SK-N-SH (cell line): ENCODE measurements around the gene MUC20.
"Not testable (repeated sequence)": the region's sequence is repeated elsewhere in the genome, so short reads cannot be mapped to it uniquely, and the experiment has no call there.

Source experiments
- FOXM1 ChIP-seq: IDR thresholded peaks from 2 replicates; pipeline ENCODE4 v1.4.0; 2012; ENCODE audit warnings: low read depth, mild to moderate bottlenecking
- GABPA ChIP-seq: IDR thresholded peaks from 2 replicates; pipeline ENCODE4 v1.4.0; 2012; ENCODE audit warnings: low read depth, mild to moderate bottlenecking
- JUND ChIP-seq: IDR thresholded peaks from 2 replicates; pipeline ENCODE4 v1.4.0; 2012
- NRF1 ChIP-seq: IDR thresholded peaks from 2 replicates; pipeline ENCODE4 v1.6.1; 2012; ENCODE audit warnings: low read depth, mild to moderate bottlenecking, low read length
- POLR2AphosphoS5 ChIP-seq: IDR thresholded peaks from 2 replicates; pipeline ENCODE4 v1.6.1; 2012; ENCODE audit warnings: low read depth, low read length
- RFX5 ChIP-seq: IDR thresholded peaks from 2 replicates; pipeline ENCODE4 v1.6.1; 2012; ENCODE audit warnings: mild to moderate bottlenecking, improper control_type of control experiment, low read length
- SMC3 ChIP-seq: IDR thresholded peaks from 2 replicates; pipeline ENCODE4 v1.6.1; 2012; ENCODE audit warnings: low read depth, low read length, improper control_type of control experiment
- TEAD4 ChIP-seq: IDR thresholded peaks from 2 replicates; pipeline ENCODE4 v1.4.0; 2012; ENCODE audit warnings: mild to moderate bottlenecking, borderline replicate concordance; ENCODE audit not compliant: insufficient read depth
- TF ChIP-seq, protein P1 (sequence below): fragments of 200-600 bp; sonication (generic); IDR thresholded peaks from 2 replicates; pipeline ENCODE4 v1.6.1; 2017; ENCODE audit warnings: antibody characterized with exemption, mild to moderate bottlenecking, moderate library complexity
- TF ChIP-seq, protein P2 (sequence below): IDR thresholded peaks from 2 replicates; pipeline ENCODE4 v1.6.1; 2012; ENCODE audit warnings: mild to moderate bottlenecking, low read depth, low read length, moderate library complexity

DNA sequence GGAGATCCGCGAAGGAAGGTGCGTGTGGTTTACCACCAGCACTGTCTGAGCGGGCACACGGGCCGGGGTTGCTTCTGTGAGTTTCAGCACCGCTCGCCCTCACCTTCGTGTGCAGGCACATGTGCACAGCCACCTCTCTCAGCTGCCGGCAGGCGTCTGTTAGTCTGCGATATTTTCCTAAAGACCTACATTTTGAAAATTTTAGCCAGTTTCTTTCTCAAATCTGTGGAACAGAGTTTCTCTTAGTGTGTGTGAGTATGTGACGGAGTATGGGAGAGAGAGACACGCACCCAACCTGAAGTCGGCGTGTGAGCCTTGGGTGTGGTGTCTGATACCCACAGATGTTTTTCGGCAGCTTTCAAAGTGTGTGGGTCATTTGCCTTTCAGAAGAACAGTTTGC is 49.5 kb upstream of the MUC20 start:
- TF ChIP-seq, protein P1, sequence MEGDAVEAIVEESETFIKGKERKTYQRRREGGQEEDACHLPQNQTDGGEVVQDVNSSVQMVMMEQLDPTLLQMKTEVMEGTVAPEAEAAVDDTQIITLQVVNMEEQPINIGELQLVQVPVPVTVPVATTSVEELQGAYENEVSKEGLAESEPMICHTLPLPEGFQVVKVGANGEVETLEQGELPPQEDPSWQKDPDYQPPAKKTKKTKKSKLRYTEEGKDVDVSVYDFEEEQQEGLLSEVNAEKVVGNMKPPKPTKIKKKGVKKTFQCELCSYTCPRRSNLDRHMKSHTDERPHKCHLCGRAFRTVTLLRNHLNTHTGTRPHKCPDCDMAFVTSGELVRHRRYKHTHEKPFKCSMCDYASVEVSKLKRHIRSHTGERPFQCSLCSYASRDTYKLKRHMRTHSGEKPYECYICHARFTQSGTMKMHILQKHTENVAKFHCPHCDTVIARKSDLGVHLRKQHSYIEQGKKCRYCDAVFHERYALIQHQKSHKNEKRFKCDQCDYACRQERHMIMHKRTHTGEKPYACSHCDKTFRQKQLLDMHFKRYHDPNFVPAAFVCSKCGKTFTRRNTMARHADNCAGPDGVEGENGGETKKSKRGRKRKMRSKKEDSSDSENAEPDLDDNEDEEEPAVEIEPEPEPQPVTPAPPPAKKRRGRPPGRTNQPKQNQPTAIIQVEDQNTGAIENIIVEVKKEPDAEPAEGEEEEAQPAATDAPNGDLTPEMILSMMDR = not testable (repeated sequence)
- TF ChIP-seq, protein P2, sequence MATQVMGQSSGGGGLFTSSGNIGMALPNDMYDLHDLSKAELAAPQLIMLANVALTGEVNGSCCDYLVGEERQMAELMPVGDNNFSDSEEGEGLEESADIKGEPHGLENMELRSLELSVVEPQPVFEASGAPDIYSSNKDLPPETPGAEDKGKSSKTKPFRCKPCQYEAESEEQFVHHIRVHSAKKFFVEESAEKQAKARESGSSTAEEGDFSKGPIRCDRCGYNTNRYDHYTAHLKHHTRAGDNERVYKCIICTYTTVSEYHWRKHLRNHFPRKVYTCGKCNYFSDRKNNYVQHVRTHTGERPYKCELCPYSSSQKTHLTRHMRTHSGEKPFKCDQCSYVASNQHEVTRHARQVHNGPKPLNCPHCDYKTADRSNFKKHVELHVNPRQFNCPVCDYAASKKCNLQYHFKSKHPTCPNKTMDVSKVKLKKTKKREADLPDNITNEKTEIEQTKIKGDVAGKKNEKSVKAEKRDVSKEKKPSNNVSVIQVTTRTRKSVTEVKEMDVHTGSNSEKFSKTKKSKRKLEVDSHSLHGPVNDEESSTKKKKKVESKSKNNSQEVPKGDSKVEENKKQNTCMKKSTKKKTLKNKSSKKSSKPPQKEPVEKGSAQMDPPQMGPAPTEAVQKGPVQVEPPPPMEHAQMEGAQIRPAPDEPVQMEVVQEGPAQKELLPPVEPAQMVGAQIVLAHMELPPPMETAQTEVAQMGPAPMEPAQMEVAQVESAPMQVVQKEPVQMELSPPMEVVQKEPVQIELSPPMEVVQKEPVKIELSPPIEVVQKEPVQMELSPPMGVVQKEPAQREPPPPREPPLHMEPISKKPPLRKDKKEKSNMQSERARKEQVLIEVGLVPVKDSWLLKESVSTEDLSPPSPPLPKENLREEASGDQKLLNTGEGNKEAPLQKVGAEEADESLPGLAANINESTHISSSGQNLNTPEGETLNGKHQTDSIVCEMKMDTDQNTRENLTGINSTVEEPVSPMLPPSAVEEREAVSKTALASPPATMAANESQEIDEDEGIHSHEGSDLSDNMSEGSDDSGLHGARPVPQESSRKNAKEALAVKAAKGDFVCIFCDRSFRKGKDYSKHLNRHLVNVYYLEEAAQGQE = not testable (repeated sequence)
- not testable (repeated sequence) for TF ChIP-seq RFX5, TEAD4, NRF1, SMC3, GABPA, JUND, FOXM1, POLR2AphosphoS5
